SU-DHL-6 (cell line): ENCODE data around the gene HCFC1R1.
"Not testable (repeated sequence)": the region's sequence is repeated elsewhere in the genome, so short reads cannot be mapped to it uniquely, and the experiment has no call there.

Experiments used
- H2AFZ ChIP-seq: fragments of 200-600 bp; sonication (generic); 2 replicates; pipeline ENCODE4 v1.6.1; 2014; ENCODE audit warnings: low read depth, mild to moderate bottlenecking, moderate library complexity, mixed read lengths, antibody characterized with exemption, low read length; ENCODE audit not compliant: severe bottlenecking
- H3F3A ChIP-seq: fragments of 200-600 bp; shearing (Covaris generic); 2 replicates; pipeline ENCODE4 v1.6.0; 2016; ENCODE audit warnings: antibody characterized with exemption, mild to moderate bottlenecking; ENCODE audit not compliant: insufficient read depth
- H3K27ac ChIP-seq: fragments of 200-600 bp; sonication (generic); 2 replicates; pipeline ENCODE4 v1.5.1; 2016; ENCODE audit warnings: low read depth, mild to moderate bottlenecking, low read length, moderate library complexity, mixed read lengths
- H3K27me3 ChIP-seq: fragments of 200-600 bp; sonication (generic), shearing (Covaris generic); 2 replicates; pipeline ENCODE4 v1.6.0; 2014; ENCODE audit warnings: mild to moderate bottlenecking, low read length
- H3K36me3 ChIP-seq: fragments of 200-600 bp; sonication (generic); 2 replicates; pipeline ENCODE4 v1.6.1; 2014; ENCODE audit warnings: mild to moderate bottlenecking, low read length, mixed read lengths
- H3K4me2 ChIP-seq: fragments of 300-600, 200-600 bp; shearing (Covaris generic), sonication (generic); 2 replicates; pipeline ENCODE4 v1.6.0; 2014; ENCODE audit warnings: low read length, low read depth, mild to moderate bottlenecking; ENCODE audit not compliant: poor library complexity, severe bottlenecking
- H3K4me3 ChIP-seq: fragments of 200-600 bp; sonication (generic); 2 replicates; pipeline ENCODE4 v1.5.1; 2014; ENCODE audit warnings: antibody characterized with exemption, low read length, mild to moderate bottlenecking, mixed read lengths; ENCODE audit not compliant: insufficient read depth, poor library complexity, severe bottlenecking
- H3K79me2 ChIP-seq: fragments of 200-600 bp; sonication (generic); 2 replicates; pipeline ENCODE4 v1.6.1; 2014; ENCODE audit warnings: mild to moderate bottlenecking, low read length, moderate library complexity; ENCODE audit not compliant: insufficient read depth
- H3K9ac ChIP-seq: fragments of 200-600 bp; sonication (generic); 2 replicates; pipeline ENCODE4 v1.7.0; 2014; ENCODE audit warnings: mild to moderate bottlenecking, low read length
- H3K9me2 ChIP-seq: fragments of 200-600 bp; sonication (generic); replicated peaks from 2 replicates; pipeline ENCODE4 v1.6.1; 2014; ENCODE audit warnings: low read length; ENCODE audit not compliant: insufficient read depth
- H3K9me3 ChIP-seq: fragments of 200-600 bp; sonication (generic); 2 replicates; pipeline ENCODE4 v1.6.1; 2014; ENCODE audit warnings: low read length, mixed read lengths; ENCODE audit not compliant: insufficient read depth
- H4K20me1 ChIP-seq: fragments of 200-600 bp; sonication (generic); 2 replicates; pipeline ENCODE4 v1.6.1; 2014; ENCODE audit warnings: low read depth, mild to moderate bottlenecking, antibody characterized with exemption, low read length, moderate library complexity, mixed read lengths
- CTCF ChIP-seq: fragments of 200-600 bp; sonication (generic); IDR thresholded peaks from one replicate; pipeline ENCODE4 v1.5.1; 2017; ENCODE audit warnings: antibody characterized with exemption, mild to moderate bottlenecking, low read length, moderate library complexity; ENCODE audit not compliant: insufficient read depth, poor library complexity, severe bottlenecking
- EZH2phosphoT487 ChIP-seq: fragments of 200-600 bp; sonication (generic), shearing (Covaris generic); conservative IDR thresholded peaks from 2 replicates; pipeline ENCODE4 v1.6.1; 2018; ENCODE audit warnings: mild to moderate bottlenecking, antibody characterized with exemption, low read length, moderate library complexity, mixed read lengths

HCFC1R1 gene

DNA sequence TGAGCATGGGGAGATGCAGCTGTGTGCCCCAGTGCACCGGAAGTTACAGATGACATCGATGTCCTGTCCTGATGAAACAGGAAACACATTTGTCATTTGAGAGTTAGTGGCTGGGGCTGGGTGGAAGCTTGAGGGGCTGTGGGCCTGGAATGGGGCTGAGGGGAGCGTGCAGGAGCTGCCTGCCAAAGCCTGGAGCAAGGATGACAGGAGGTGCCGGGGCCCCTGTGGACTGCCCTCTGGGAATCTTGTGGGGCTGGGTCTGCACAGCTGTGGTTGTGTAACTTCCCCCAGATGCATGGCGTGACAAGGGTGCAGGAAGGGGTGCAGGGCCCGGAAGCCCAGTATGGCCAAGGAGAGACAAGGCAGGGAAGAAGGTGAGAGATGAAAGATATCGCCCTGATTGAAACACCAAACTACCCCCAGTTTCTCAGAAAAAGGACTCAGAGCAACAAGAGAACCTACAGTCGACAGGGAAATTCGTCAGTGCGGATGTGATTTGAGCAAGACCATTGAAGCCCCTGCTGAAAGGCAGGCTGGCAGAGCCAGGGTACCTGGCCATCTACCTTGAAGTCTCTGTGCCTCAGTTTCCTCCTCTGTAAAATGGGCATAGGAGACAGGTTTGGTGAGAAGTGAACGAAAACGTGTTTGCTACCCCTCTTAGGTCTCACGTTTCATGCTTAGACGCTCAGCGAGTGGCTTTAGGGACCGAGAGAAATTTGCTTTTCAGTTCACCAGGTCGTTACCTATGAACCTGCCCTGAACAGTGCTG lies 31.4 kb upstream of the HCFC1R1 start:
- H3K4me3 ChIP-seq: no peak overlapping the region
- no peak overlapping the region for H3K4me2 ChIP-seq
- no peaks in the 10 kb centered on the region for H3F3A ChIP-seq
- H2AFZ ChIP-seq: no peak overlapping the region
- H3K9ac ChIP-seq: no peak overlapping the region
- no peak overlapping the region for H3K27ac ChIP-seq
- TF ChIP-seq CTCF: no peak
- TF ChIP-seq EZH2phosphoT487: no peak
- H3K9me2 ChIP-seq: no peaks in the 10 kb centered on the region
- no peaks in the 10 kb centered on the region for H4K20me1 ChIP-seq
- H3K36me3 ChIP-seq: no peaks in the 10 kb centered on the region
- no peaks in the 10 kb centered on the region for H3K9me3 ChIP-seq
- no peaks in the 10 kb centered on the region for H3K79me2 ChIP-seq
- no peaks in the 10 kb centered on the region for H3K27me3 ChIP-seq

- not testable (repeated sequence) for H3K4me3 ChIP-seq, H3K79me2 ChIP-seq, H3K36me3 ChIP-seq, H4K20me1 ChIP-seq, H3F3A ChIP-seq, H3K4me2 ChIP-seq, H3K27me3 ChIP-seq, H3K9ac ChIP-seq, H2AFZ ChIP-seq, H3K27ac ChIP-seq, H3K9me3 ChIP-seq, H3K9me2 ChIP-seq
These were observed 29.6 kb upstream of the HCFC1R1 start for GRCh38 chr16:3053330-3053710.

DNA sequence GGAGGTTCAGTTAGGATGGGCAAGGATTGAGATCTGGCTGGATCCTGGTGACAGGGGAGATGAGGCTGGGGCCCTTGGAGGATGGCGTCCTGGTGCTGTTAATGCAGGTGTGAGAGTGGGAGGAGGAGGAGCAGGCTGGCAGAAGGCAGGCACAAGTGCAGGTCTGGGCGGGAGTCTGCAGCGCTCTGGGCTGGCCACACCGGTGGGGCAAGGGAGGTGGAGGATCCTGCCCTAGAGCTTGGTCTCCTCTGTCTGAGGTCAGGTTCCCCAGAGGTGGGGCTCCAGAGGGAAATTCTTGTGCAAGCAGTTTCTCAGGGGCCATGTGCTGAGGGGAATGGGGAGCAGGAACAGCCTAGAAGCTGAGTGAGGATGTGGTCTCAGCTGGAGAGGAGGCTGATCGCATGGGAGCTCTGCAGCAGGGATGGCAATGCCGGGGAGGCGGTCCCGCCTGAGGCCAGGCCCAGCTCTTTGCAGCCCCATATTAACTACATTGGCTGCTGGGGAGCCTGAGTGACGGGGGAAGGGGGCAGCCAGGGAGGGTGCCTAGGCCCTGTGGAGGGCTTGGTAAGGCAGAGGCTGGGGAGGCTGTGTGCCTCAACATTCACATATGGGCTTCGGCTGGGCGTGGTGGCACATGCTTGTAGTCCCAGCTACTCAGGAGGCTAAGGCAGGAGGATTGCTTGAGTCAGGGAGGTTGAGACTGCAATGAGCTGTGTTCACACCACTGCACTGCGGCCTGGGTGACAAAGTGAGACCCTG lies 29.0 kb upstream of the HCFC1R1 start:
- not testable (repeated sequence) for H3K36me3 ChIP-seq, H3K9me2 ChIP-seq, H3K4me2 ChIP-seq, H3K9ac ChIP-seq, H3K27ac ChIP-seq, H3K79me2 ChIP-seq, H3K27me3 ChIP-seq, H2AFZ ChIP-seq, H3K9me3 ChIP-seq, H3K4me3 ChIP-seq, H4K20me1 ChIP-seq, H3F3A ChIP-seq

GRCh38 chr16:3051494-3051893 lies 27.8 kb upstream of the HCFC1R1 start:
- Histone ChIP-seq H4K20me1 (no peaks in the 10 kb centered on the region), H3K9me3 (no peaks in the 10 kb centered on the region), H3K27me3 (no peaks in the 10 kb centered on the region), H2AFZ (no peak overlapping the region), H3K9ac (no peak overlapping the region), H3K9me2 (no peaks in the 10 kb centered on the region), H3K4me2 (no peak overlapping the region), H3K4me3 (no peak overlapping the region), H3K27ac (no peak overlapping the region), H3F3A (no peaks in the 10 kb centered on the region), H3K36me3 (no peaks in the 10 kb centered on the region), H3K79me2 (no peaks in the 10 kb centered on the region)
- TF ChIP-seq CTCF (no peak), EZH2phosphoT487 (no peak)
